MM.1S (cell line): ENCODE data around the gene SLC9A3.
"Not testable (repeated sequence)": the region's sequence is repeated elsewhere in the genome, so short reads cannot be mapped to it uniquely, and the experiment has no call there.

ENCODE experiments used
- DNase-seq: peaks from one replicate; pipeline ENCODE4 v3.0.0-alpha.2; 2015
- H2AFZ ChIP-seq: fragments of 300-600 bp; sonication (generic); 2 replicates; pipeline ENCODE4 v1.6.0; 2016; ENCODE audit warnings: antibody characterized with exemption, low read length
- H3F3A ChIP-seq: fragments of 300-600 bp; sonication (generic); 2 replicates; pipeline ENCODE4 v1.6.1; 2016; ENCODE audit warnings: mild to moderate bottlenecking, antibody characterized with exemption, low read length, moderate library complexity, mixed read lengths; ENCODE audit not compliant: insufficient read depth
- H3K27ac ChIP-seq: fragments of 300-600 bp; sonication (generic); 2 replicates; pipeline ENCODE4 v1.5.1; 2016; ENCODE audit warnings: mild to moderate bottlenecking, low read length
- H3K27me3 ChIP-seq: fragments of 300-600 bp; sonication (generic); replicated peaks from 2 replicates; pipeline ENCODE4 v1.6.0; 2016; ENCODE audit warnings: low read length; ENCODE audit not compliant: insufficient read depth
- H3K36me3 ChIP-seq: fragments of 300-600 bp; sonication (generic); replicated peaks from 2 replicates; pipeline ENCODE4 v1.6.1; 2016; ENCODE audit warnings: mild to moderate bottlenecking, low read length, mixed read lengths; ENCODE audit not compliant: insufficient read depth
- H3K4me1 ChIP-seq: fragments of 300-600 bp; sonication (generic); 2 replicates; pipeline ENCODE4 v1.6.1; 2016; ENCODE audit warnings: low read length, mixed read lengths
- H3K4me2 ChIP-seq: fragments of 300-600 bp; sonication (generic); 2 replicates; pipeline ENCODE4 v1.6.0; 2016; ENCODE audit warnings: low read depth, low read length
- H3K4me3 ChIP-seq: fragments of 300-600 bp; sonication (generic); 2 replicates; pipeline ENCODE4 v1.5.1; 2016; ENCODE audit warnings: low read length, mixed read lengths
- H3K79me2 ChIP-seq: fragments of 300-600 bp; sonication (generic); 2 replicates; pipeline ENCODE4 v1.6.1; 2016; ENCODE audit warnings: mixed run types, low read length, mixed read lengths
- H3K9ac ChIP-seq: fragments of 300-600 bp; sonication (generic); 2 replicates; pipeline ENCODE4 v1.6.1; 2016; ENCODE audit warnings: low read length, mixed read lengths
- H3K9me2 ChIP-seq: fragments of 300-600 bp; sonication (generic); replicated peaks from 2 replicates; pipeline ENCODE4 v1.6.1; 2016; ENCODE audit warnings: mild to moderate bottlenecking, low read length, mixed read lengths; ENCODE audit not compliant: insufficient read depth
- H3K9me3 ChIP-seq: fragments of 300-600 bp; sonication (generic); replicated peaks from 2 replicates; pipeline ENCODE4 v1.6.1; 2016; ENCODE audit warnings: mild to moderate bottlenecking, low read length, mixed read lengths; ENCODE audit not compliant: insufficient read depth
- H4K20me1 ChIP-seq: fragments of 300-600 bp; sonication (generic); 2 replicates; pipeline ENCODE4 v1.6.1; 2016; ENCODE audit warnings: mild to moderate bottlenecking, low read length, moderate library complexity, mixed read lengths; ENCODE audit not compliant: insufficient read depth
- CTCF ChIP-seq: fragments of 300-600 bp; sonication (generic); IDR thresholded peaks from 2 replicates; pipeline ENCODE4 v1.5.1; 2016; ENCODE audit warnings: antibody characterized with exemption, low read length, mixed read lengths
- EZH2 ChIP-seq: fragments of 300-600 bp; sonication (generic); optimal IDR thresholded peaks from 2 replicates; pipeline ENCODE3; 2017; ENCODE audit warnings: low read depth, mild to moderate bottlenecking, antibody characterized with exemption, low read length, mixed read lengths
- EZH2phosphoT487 ChIP-seq: fragments of 300-600 bp; sonication (generic); IDR thresholded peaks from 2 replicates; pipeline ENCODE4 v1.6.1; 2018; ENCODE audit warnings: antibody characterized with exemption, low read length

SLC9A3 gene

DNA sequence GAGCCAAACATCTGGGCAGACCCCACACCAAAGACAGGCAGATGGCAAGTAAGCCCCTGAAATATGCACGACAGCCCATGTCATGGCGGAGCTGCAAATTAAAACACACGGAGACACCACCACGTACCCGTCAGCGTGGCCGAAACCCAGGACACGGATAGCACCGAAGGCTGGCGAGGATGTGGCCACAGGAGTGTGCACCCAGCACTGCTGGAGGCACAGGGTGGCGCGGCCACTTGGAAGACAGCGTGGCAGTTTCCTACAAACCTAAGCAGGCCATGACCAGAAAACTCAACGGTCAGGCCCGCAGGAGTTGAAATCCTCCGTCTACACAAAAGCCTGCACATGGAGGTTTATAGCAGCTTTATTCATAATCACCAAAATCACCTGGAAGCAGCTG lies 12.8 kb downstream of the SLC9A3 start:
- Histone ChIP-seq H3K9ac (no peak overlapping the region), H4K20me1 (no peaks in the 10 kb centered on the region), H3K9me3 (no peaks in the 10 kb centered on the region), H3K79me2 (no peaks in the 10 kb centered on the region), H3K36me3 (no peaks in the 10 kb centered on the region), H2AFZ (no peak overlapping the region), H3K27me3 (peaks cover 68% of the 10 kb centered on the region), H3K9me2 (no peaks in the 10 kb centered on the region), H3F3A (no peaks in the 10 kb centered on the region), H3K4me1 (no peaks in the 10 kb centered on the region), H3K27ac (no peak overlapping the region), H3K4me2 (no peak overlapping the region), H3K4me3 (no peak overlapping the region)
- no peak for DNase-seq
- TF ChIP-seq EZH2 = no peak

DNA sequence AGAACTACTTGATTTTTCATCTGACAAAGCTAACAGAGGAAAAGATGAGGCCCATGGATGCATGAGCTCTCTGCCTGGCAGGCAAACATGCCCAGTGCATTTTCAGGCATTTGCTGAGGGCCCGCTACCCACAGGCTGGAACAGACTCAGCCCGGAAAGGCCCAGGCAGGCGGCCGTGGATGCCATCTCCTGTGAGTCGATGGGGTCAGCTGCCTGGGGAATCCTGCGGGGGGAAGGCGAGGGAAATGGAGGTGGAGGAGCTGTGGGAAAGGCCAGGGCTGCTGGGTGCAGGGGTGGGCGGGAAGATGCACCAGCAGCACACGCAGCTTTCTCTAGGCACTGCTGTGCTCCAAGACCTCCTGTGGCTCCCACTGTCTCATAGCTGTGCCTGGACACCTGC lies 13.7 kb downstream of the SLC9A3 start:
- no peak overlapping the region for H3K9ac ChIP-seq
- no peaks in the 10 kb centered on the region for H3F3A ChIP-seq
- no peaks in the 10 kb centered on the region for H3K9me3 ChIP-seq
- no peak for TF ChIP-seq EZH2phosphoT487
- TF ChIP-seq CTCF = no peak
- TF ChIP-seq EZH2 = no peak
- H4K20me1 ChIP-seq = no peaks in the 10 kb centered on the region
- DNase-seq = no peak
- H2AFZ ChIP-seq = no peak overlapping the region
- H3K9me2 ChIP-seq = no peaks in the 10 kb centered on the region
- peaks cover 69% of the 10 kb centered on the region for H3K27me3 ChIP-seq
- H3K4me3 ChIP-seq = no peak overlapping the region
- no peaks in the 10 kb centered on the region for H3K79me2 ChIP-seq
- H3K27ac ChIP-seq = no peak overlapping the region
- H3K36me3 ChIP-seq = no peaks in the 10 kb centered on the region
- H3K4me1 ChIP-seq = no peaks in the 10 kb centered on the region
- no peak overlapping the region for H3K4me2 ChIP-seq

DNA sequence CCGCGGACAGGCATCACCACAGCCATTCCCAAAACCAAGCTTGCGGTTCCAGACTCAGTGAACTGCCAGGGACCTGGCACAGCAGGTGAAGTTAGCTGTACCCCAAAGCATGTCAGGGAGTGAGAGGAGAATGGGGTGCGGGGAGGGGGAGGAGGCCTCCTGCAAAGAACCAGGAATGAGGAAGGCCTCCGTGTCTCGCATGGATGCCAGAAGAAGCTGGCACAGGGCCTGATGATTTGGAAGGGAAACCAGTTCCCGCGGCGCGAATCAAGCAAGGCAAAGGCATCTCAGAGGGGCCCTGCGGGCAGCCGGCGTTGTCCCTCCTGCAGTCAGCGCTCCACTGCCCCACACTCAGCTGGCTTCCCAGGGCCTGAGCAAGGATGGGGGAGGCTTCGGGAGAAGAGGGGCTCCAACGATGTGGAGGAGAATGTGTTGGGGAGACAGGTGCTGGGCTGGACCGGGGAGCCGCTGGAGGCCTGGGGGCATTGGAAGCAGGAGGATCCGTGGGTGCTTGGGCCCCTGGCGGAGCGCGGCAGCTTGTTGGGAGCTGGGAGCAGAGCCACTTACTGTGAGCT lies 14.6 kb downstream of the SLC9A3 start:
- DNase-seq = no peak
- Histone ChIP-seq H3K4me3 (no peak overlapping the region), H3K9ac (no peak overlapping the region), H3K4me1 (no peaks in the 10 kb centered on the region), H3K79me2 (no peaks in the 10 kb centered on the region), H4K20me1 (no peaks in the 10 kb centered on the region), H2AFZ (no peak overlapping the region), H3K27me3 (peaks cover 63% of the 10 kb centered on the region), H3F3A (no peaks in the 10 kb centered on the region), H3K9me3 (no peaks in the 10 kb centered on the region), H3K36me3 (no peaks in the 10 kb centered on the region), H3K9me2 (no peaks in the 10 kb centered on the region), H3K27ac (no peak overlapping the region), H3K4me2 (no peak overlapping the region)
- TF ChIP-seq EZH2phosphoT487 (no peak), EZH2 (no peak), CTCF (no peak)

DNA sequence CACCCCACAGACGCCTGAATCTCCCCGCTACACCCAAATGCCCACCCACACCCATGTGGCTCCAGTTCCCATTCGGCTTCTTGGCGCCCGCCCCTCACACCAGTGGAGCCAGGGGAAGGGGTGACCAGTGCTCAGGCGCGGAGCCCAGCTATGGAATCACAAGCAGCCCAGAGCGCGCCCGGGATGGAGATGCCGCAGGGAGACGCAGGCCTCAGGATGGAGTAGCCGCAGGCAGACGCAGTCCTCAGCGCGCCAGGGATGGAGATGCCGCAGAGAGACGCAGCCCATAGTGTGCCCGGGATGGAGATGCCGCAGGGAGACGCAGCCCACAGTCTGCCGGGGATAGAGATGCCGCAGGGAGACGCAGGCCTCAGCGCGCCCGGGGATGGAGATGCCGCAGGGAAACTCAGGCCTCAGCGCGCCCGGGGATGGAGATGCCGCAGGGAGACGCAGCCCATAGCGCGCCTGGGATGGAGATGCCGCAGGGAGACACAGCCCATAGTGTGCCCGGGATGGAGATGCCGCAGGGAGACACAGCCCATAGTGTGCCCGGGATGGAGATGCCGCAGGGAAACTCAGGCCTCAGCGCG lies 16.2 kb downstream of the SLC9A3 start:
- H3K27me3 ChIP-seq = peaks cover 63% of the 10 kb centered on the region
- not testable (repeated sequence) for H3K9me3 ChIP-seq, H3K4me3 ChIP-seq, H3K79me2 ChIP-seq, H2AFZ ChIP-seq, DNase-seq, H4K20me1 ChIP-seq, H3K9me2 ChIP-seq, H3K27ac ChIP-seq, H3K9ac ChIP-seq, H3K4me1 ChIP-seq, H3F3A ChIP-seq, H3K4me2 ChIP-seq, H3K36me3 ChIP-seq
